ENCODE results near the gene IRS1. TPM values are rescaled to one million over a fixed set of nuclear protein-coding genes. Genes with fewer than 3 reads are reported as not detected.

IRS1 gene
- total RNA-seq, 6 experiments from 2014 or later: 37.4 to 49.9 (median 44.4) TPM

- peak overlapping the region; percentile 90 for H3K4me3 Mint-ChIP-seq
- no peak for DNase-seq
- H3K4me1 Mint-ChIP-seq (ENCODE audit: low read depth): peaks cover 49% of the 10 kb centered on the region
- peaks cover 62% of the 10 kb centered on the region for H3K36me3 Mint-ChIP-seq (ENCODE audit: low read depth)
- no peaks in the 10 kb centered on the region for H3K9me3 Mint-ChIP-seq
- no peak for TF ChIP-seq CTCF (IDR thresholded peaks at IDR 0.05)
- H3K27ac Mint-ChIP-seq: peak overlapping the region; percentile 83
- H3K27me3 Mint-ChIP-seq (ENCODE audit: insufficient read depth): no peaks in the 10 kb centered on the region
Measured at GRCh38 chr2:226796012-226796839, 3.4 kb downstream of the IRS1 start.

GRCh38 chr2:226795281-226796011 lies 4.2 kb downstream of the IRS1 start:
- Mint-ChIP-seq H3K27ac (peak overlapping the region; percentile 83), H3K4me3 (peak overlapping the region; percentile 90), H3K36me3 (ENCODE audit: low read depth) (peaks cover 67% of the 10 kb centered on the region), H3K4me1 (ENCODE audit: low read depth) (peaks cover 49% of the 10 kb centered on the region), H3K27me3 (ENCODE audit: insufficient read depth) (no peaks in the 10 kb centered on the region), H3K9me3 (no peaks in the 10 kb centered on the region)
- peak; percentile 62 for TF ChIP-seq CTCF (IDR thresholded peaks at IDR 0.05)
- DNase-seq: peak; percentile 56

- peak; percentile 71 for DNase-seq
- Mint-ChIP-seq H3K27ac (peak overlapping the region; percentile 83), H3K27me3 (ENCODE audit: insufficient read depth) (no peaks in the 10 kb centered on the region), H3K36me3 (ENCODE audit: low read depth) (peaks cover 74% of the 10 kb centered on the region), H3K4me1 (ENCODE audit: low read depth) (peaks cover 51% of the 10 kb centered on the region), H3K4me3 (peak overlapping the region; percentile 90), H3K9me3 (no peaks in the 10 kb centered on the region)
- no peak for TF ChIP-seq CTCF (IDR thresholded peaks at IDR 0.05)
Measured at GRCh38 chr2:226794751-226795171, 4.9 kb downstream of the IRS1 start.

GRCh38 chr2:226794196-226794661 lies 5.4 kb downstream of the IRS1 start:
- H3K9me3 Mint-ChIP-seq: no peaks in the 10 kb centered on the region
- H3K36me3 Mint-ChIP-seq (ENCODE audit: low read depth): peaks cover 80% of the 10 kb centered on the region
- peak overlapping the region; percentile 83 for H3K27ac Mint-ChIP-seq
- H3K4me3 Mint-ChIP-seq: peak overlapping the region; percentile 90
- H3K4me1 Mint-ChIP-seq (ENCODE audit: low read depth): peaks cover 57% of the 10 kb centered on the region
- no peaks in the 10 kb centered on the region for H3K27me3 Mint-ChIP-seq (ENCODE audit: insufficient read depth)
- TF ChIP-seq CTCF (IDR thresholded peaks at IDR 0.05): no peak
- DNase-seq: peak; percentile 26

GRCh38 chr2:226793646-226794045 lies 6.0 kb downstream of the IRS1 start:
- H3K36me3 Mint-ChIP-seq (ENCODE audit: low read depth): peaks cover 85% of the 10 kb centered on the region
- no peaks in the 10 kb centered on the region for H3K27me3 Mint-ChIP-seq (ENCODE audit: insufficient read depth)
- no peak for TF ChIP-seq CTCF (IDR thresholded peaks at IDR 0.05)
- H3K9me3 Mint-ChIP-seq: no peaks in the 10 kb centered on the region
- peak overlapping the region; percentile 90 for H3K4me3 Mint-ChIP-seq
- no peak for DNase-seq
- H3K4me1 Mint-ChIP-seq (ENCODE audit: low read depth): peaks cover 62% of the 10 kb centered on the region
- peak overlapping the region; percentile 83 for H3K27ac Mint-ChIP-seq
